Suprapubic skin (tissue), 4 donors: ENCODE measurements around the gene CNTN4. TPM values are rescaled to one million over a fixed set of nuclear protein-coding genes. Genes with fewer than 3 reads are reported as not detected.

Experiments used
- DNase-seq, 2 donors: peaks; one replicate each; pipeline ENCODE4 v3.0.0-alpha.2; 2019; ENCODE audit warnings: low spot score in 2 of 2
- H3K27ac ChIP-seq: fragments of 200-600 bp; sonication (generic); one replicate; pipeline ENCODE4 v1.5.1; 2019
- H3K27me3 ChIP-seq: fragments of 200-600 bp; sonication (generic); one replicate; pipeline ENCODE4 v1.5.1; 2019
- H3K36me3 ChIP-seq: fragments of 200-600 bp; sonication (generic); one replicate; pipeline ENCODE4 v1.5.1; 2019
- H3K4me1 ChIP-seq: fragments of 200-600 bp; sonication (generic); one replicate; pipeline ENCODE4 v1.5.1; 2019
- H3K4me3 ChIP-seq: fragments of 200-600 bp; sonication (generic); one replicate; pipeline ENCODE4 v1.5.1; 2019; ENCODE audit warnings: mild to moderate bottlenecking
- H3K9me3 ChIP-seq: fragments of 200-600 bp; sonication (generic); one replicate; pipeline ENCODE4 v1.5.1; 2019
- EP300 ChIP-seq: sonication (generic); formaldehyde crosslinking; IDR thresholded peaks from one replicate; pipeline ENCODE4 v1.6.1; 2017; ENCODE audit warnings: antibody characterized with exemption
- POLR2A ChIP-seq, 2 donors: fragments of 450-650 bp; IDR thresholded peaks; one replicate each; pipeline ENCODE4 v1.6.1; 2017; ENCODE audit warnings: antibody characterized with exemption in 2 of 2, mild to moderate bottlenecking in 2 of 2, moderate library complexity in 2 of 2
- POLR2AphosphoS5 ChIP-seq, 3 donors: sonication (generic); formaldehyde crosslinking; IDR thresholded peaks; one replicate each; pipeline ENCODE4 v1.6.1; 2017; ENCODE audit warnings: antibody characterized with exemption in 3 of 3
- WGBS: methylation state at CpG from one replicate; pipeline ENCODE4 v1.1.5; 2018; 5-methylcytosine and 5-hydroxymethylcytosine counted together
- total RNA-seq, 4 donors: library from RNA; depleted of rRNA; stranded (reverse); fragments of >200 nt; gene quantifications; one replicate each; pipeline ENCODE4 v1.1.0, GENCODE V29; 2016
- TF ChIP-seq, protein P1 (sequence below), 2 donors: fragments of 200-600 bp in 1 of 2; fragments of 450-650 bp in 1 of 2; sonication (generic) in 1 of 2; IDR thresholded peaks; one replicate each; pipeline ENCODE4 v1.5.1; 2016 to 2019; ENCODE audit warnings: antibody characterized with exemption in 2 of 2, mild to moderate bottlenecking in 1 of 2, moderate library complexity in 1 of 2

CNTN4 gene
- total RNA-seq, 4 donors from 2014 or later = 0.60 to 8.1 (median 7.5) TPM

DNA sequence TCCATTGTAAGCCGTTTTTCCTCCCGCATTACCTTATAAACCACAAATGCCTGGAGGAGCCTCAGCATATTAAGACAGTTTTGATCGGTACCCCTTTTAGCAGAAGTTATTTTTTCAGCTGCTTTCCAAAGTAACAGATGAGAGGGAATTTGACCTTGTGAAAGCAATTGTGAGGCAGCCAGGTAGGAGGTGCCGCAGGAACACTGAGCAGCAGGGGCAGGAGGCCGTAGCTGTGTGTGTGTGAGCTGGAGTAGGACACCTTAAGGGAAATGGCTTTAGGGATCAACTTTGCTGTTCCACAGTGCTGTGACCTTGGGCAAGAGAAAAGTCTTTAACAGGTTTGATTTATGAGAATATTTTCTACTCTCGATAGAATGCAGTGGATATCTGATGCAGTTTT is 529.5 kb downstream of the CNTN4 start:
- TF ChIP-seq POLR2A (IDR thresholded peaks at IDR 0.05) (no peak), POLR2AphosphoS5 (IDR thresholded peaks at IDR 0.05) (no peak), EP300 (no peak)
- TF ChIP-seq, protein P1, sequence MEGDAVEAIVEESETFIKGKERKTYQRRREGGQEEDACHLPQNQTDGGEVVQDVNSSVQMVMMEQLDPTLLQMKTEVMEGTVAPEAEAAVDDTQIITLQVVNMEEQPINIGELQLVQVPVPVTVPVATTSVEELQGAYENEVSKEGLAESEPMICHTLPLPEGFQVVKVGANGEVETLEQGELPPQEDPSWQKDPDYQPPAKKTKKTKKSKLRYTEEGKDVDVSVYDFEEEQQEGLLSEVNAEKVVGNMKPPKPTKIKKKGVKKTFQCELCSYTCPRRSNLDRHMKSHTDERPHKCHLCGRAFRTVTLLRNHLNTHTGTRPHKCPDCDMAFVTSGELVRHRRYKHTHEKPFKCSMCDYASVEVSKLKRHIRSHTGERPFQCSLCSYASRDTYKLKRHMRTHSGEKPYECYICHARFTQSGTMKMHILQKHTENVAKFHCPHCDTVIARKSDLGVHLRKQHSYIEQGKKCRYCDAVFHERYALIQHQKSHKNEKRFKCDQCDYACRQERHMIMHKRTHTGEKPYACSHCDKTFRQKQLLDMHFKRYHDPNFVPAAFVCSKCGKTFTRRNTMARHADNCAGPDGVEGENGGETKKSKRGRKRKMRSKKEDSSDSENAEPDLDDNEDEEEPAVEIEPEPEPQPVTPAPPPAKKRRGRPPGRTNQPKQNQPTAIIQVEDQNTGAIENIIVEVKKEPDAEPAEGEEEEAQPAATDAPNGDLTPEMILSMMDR (IDR thresholded peaks at IDR 0.05) = no peak
- H3K4me3 ChIP-seq = no peak overlapping the region
- H3K27me3 ChIP-seq = no peaks in the 10 kb centered on the region
- no peaks in the 10 kb centered on the region for H3K9me3 ChIP-seq
- H3K36me3 ChIP-seq = no peaks in the 10 kb centered on the region
- no peak for DNase-seq
- H3K4me1 ChIP-seq = no peaks in the 10 kb centered on the region
- 70% methylated on average over 6 of the region's 6 CpGs for WGBS
- no peak overlapping the region for H3K27ac ChIP-seq

DNA sequence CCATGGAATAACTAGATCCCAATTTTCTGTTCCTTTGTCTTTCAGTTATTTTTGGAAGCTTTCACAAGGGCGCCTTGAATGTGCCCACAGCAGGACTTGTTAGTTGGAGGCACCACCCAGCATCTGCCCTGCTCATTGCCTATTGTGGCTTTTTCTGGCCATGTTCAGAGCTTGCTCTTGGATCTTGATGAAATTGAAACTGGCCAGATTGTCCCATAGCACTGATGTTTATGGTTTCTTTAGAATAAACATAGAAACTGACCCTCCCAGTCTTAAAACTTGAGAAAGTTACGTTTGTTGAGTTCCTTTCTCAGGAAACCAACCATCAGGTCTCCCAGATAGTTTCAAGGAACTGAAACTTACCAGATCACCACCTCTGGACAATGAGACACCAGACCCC is 536.8 kb downstream of the CNTN4 start:
- Histone ChIP-seq H3K27me3 (no peaks in the 10 kb centered on the region), H3K27ac (no peak overlapping the region), H3K4me1 (no peaks in the 10 kb centered on the region), H3K9me3 (no peaks in the 10 kb centered on the region), H3K36me3 (no peaks in the 10 kb centered on the region), H3K4me3 (no peak overlapping the region)
- WGBS = 69% methylated on average over 2 of the region's 2 CpGs
- TF ChIP-seq POLR2AphosphoS5 (IDR thresholded peaks at IDR 0.05) (no peak), EP300 (no peak), POLR2A (IDR thresholded peaks at IDR 0.05) (no peak)
- TF ChIP-seq, protein P1 (IDR thresholded peaks at IDR 0.05) = no peak
- no peak for DNase-seq

DNA sequence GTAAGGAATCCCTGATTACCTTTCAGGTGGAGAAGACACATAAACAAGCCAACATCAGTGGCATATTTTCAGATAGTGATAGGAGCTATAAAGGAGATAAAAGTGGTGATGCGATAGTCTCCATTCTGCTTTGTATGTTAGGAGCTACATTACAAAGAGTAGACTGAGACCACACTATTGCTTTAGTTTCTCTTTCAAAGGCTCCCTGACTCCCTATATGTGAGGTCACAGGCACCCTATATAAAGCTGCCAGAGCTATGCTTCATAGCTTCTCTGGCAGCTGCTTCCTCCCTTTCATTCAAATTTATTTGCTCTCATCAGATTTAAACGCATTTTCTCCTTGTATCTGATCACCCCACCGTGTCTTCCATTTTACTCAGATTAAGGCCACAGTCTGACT is 544.9 kb downstream of the CNTN4 start:
- Histone ChIP-seq H3K4me1 (no peaks in the 10 kb centered on the region), H3K36me3 (no peaks in the 10 kb centered on the region), H3K9me3 (no peaks in the 10 kb centered on the region), H3K27me3 (no peaks in the 10 kb centered on the region), H3K4me3 (no peak overlapping the region), H3K27ac (no peak overlapping the region)
- DNase-seq = no peak
- WGBS = 54% methylated on average over 3 of the region's 3 CpGs
- TF ChIP-seq, protein P1 (IDR thresholded peaks at IDR 0.05) = no peak
- TF ChIP-seq POLR2AphosphoS5 (IDR thresholded peaks at IDR 0.05) = no peak
- TF ChIP-seq POLR2A (IDR thresholded peaks at IDR 0.05) = no peak
- no peak for TF ChIP-seq EP300

DNA sequence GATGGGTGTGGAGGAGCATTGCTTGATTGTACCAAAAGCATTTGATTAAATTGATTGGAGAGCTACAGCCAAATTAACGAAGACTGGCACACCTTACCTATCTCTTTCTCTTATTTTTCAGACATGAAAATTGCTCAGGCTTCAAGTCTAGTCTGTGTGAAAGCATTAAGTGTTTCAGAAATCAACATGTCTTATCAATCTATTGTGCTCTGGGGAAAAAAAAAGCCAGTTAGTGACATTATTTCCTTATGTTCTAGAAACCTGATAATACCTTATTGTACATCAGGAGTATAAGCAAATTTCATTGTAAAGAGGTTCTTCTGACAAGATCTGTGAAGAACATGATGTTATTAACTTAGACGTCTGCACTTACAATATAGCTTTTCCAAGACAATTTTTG is 546.3 kb downstream of the CNTN4 start:
- no peaks in the 10 kb centered on the region for H3K27me3 ChIP-seq
- no peaks in the 10 kb centered on the region for H3K4me1 ChIP-seq
- DNase-seq = no peak
- no peaks in the 10 kb centered on the region for H3K36me3 ChIP-seq
- H3K9me3 ChIP-seq = no peaks in the 10 kb centered on the region
- TF ChIP-seq, protein P1 (IDR thresholded peaks at IDR 0.05) = no peak
- TF ChIP-seq POLR2AphosphoS5 (IDR thresholded peaks at IDR 0.05) (no peak), POLR2A (IDR thresholded peaks at IDR 0.05) (no peak), EP300 (no peak)
- no peak overlapping the region for H3K4me3 ChIP-seq
- no peak overlapping the region for H3K27ac ChIP-seq
- WGBS = 90% methylated on average over 2 of the region's 2 CpGs

DNA sequence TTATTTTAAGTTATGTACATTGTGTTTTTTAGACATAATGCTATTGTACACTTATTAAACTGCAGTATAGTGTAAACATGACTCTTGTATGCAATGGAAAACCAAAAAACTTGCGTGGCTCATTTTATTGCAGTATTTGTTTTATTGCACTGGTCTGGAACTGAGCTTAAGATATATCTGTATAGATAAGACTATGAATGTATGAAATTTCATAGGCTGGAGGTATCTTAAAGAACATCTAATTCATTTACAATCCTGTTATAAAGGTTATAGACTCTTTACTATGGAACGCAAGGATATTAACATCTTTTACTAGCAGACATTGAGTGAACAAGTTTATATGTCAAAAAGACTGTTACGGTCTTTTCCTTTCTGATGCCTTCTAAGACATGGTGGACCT is 552.1 kb downstream of the CNTN4 start:
- Histone ChIP-seq H3K27ac (no peak overlapping the region), H3K9me3 (no peaks in the 10 kb centered on the region), H3K36me3 (no peaks in the 10 kb centered on the region), H3K4me3 (no peak overlapping the region), H3K27me3 (no peaks in the 10 kb centered on the region), H3K4me1 (no peaks in the 10 kb centered on the region)
- WGBS = 95% methylated on average over 3 of the region's 3 CpGs
- no peak for DNase-seq
- TF ChIP-seq EP300 = no peak
- no peak for TF ChIP-seq POLR2A (IDR thresholded peaks at IDR 0.05)
- TF ChIP-seq, protein P1 (IDR thresholded peaks at IDR 0.05) = no peak
- no peak for TF ChIP-seq POLR2AphosphoS5 (IDR thresholded peaks at IDR 0.05)
